H1 (cell line): Measurements from ENCODE around the gene RPN2. TPM values are rescaled to one million over a fixed set of nuclear protein-coding genes. Genes with fewer than 3 reads are reported as not detected.
A peak's percentile ranks its signal among the peaks of the same experiment; 100 is the strongest.

ENCODE experiments used
- CTCF ChIA-PET: fragments of 300-600 bp; sonication (Branson Sonifier 250); formaldehyde crosslinking; loops from one replicate; lab custom pipeline; 2021; ENCODE audit not compliant: partially characterized antibody; lab: Charles Lee
- POLR2A ChIA-PET: fragments of 300-600 bp; sonication (Branson Sonifier 250); formaldehyde crosslinking; loops from one replicate; lab custom pipeline; 2021; ENCODE audit warnings: inconsistent platforms; ENCODE audit not compliant: partially characterized antibody; lab: Charles Lee
- DNase-seq, 2 experiments: peaks; one replicate each; pipeline versions ENCODE4 v3.0.0 to v3.0.0-alpha.2; 2010 to 2022; ENCODE audit warnings: low spot score in 2 of 2, low read depth in 1 of 2, mixed read lengths in 1 of 2
- FAIRE-seq: peaks from 2 replicates; lab custom pipeline; 2011; peaks lifted over from hg19 to GRCh38; lab: Jason Lieb, UNC
- H2AFZ ChIP-seq: 2 replicates; pipeline ENCODE4 v1.8.1; 2012; ENCODE audit warnings: low read length, inconsistent platforms
- H2AK5ac ChIP-seq: 2 replicates; pipeline ENCODE4 v1.6.1; 2013; ENCODE audit warnings: low read depth, low read length
- H2BK120ac ChIP-seq: replicated peaks from 2 replicates; pipeline ENCODE3; 2013; ENCODE audit warnings: low read depth, low read length, inconsistent platforms
- H2BK12ac ChIP-seq: 2 replicates; pipeline ENCODE4 v1.6.1; 2013; ENCODE audit warnings: low read depth, low read length
- H2BK15ac ChIP-seq: 2 replicates; pipeline ENCODE4 v1.6.1; 2013; ENCODE audit warnings: low read length
- H2BK20ac ChIP-seq: 2 replicates; pipeline ENCODE4 v1.6.1; 2013; ENCODE audit warnings: low read length
- H2BK5ac ChIP-seq: 2 replicates; pipeline ENCODE4 v1.6.1; 2013; ENCODE audit warnings: low read depth, low read length
- H3K14ac ChIP-seq: 2 replicates; pipeline ENCODE4 v1.6.1; 2013; ENCODE audit warnings: inconsistent platforms; ENCODE audit not compliant: insufficient read length
- H3K18ac ChIP-seq: 2 replicates; pipeline ENCODE4 v1.6.1; 2013; ENCODE audit warnings: low read length; ENCODE audit errors: extremely low read depth
- H3K23ac ChIP-seq: 2 replicates; pipeline ENCODE4 v1.6.1; 2013; ENCODE audit warnings: inconsistent platforms; ENCODE audit not compliant: insufficient read length
- H3K23me2 ChIP-seq: 2 replicates; pipeline ENCODE4 v1.6.1; 2013; ENCODE audit warnings: low read depth, low read length
- H3K27ac ChIP-seq: 2 replicates; pipeline ENCODE4 v1.6.1; 2011; ENCODE audit warnings: low read depth, low read length, inconsistent platforms
- H3K27me3 ChIP-seq, 4 experiments: replicated peaks in 1 of 4; 1 replicate in 1 of 4; 2 replicates in 3 of 4; pipeline versions ENCODE4 v1.6.1 to v1.8.1; 2011 to 2013; ENCODE audit warnings: low read length in 3 of 4, mild to moderate bottlenecking in 3 of 4, inconsistent platforms in 2 of 4, mixed read lengths in 2 of 4, moderate library complexity in 1 of 4; ENCODE audit not compliant: control insufficient read depth in 3 of 4, insufficient read depth in 3 of 4; ENCODE audit errors: extremely low read depth in 1 of 4
- H3K36me3 ChIP-seq, 4 experiments: 2 replicates each; pipeline versions ENCODE4 v1.6.1 to v1.8.1; 2011 to 2013; ENCODE audit warnings: mild to moderate bottlenecking in 4 of 4, low read length in 3 of 4, moderate library complexity in 2 of 4, control low read depth in 1 of 4, inconsistent platforms in 1 of 4; ENCODE audit not compliant: insufficient read depth in 4 of 4, control insufficient read depth in 2 of 4
- H3K4ac ChIP-seq: replicated peaks from 2 replicates; pipeline ENCODE3; 2013; ENCODE audit warnings: low read length, low read depth, mixed read lengths, inconsistent platforms; ENCODE audit not compliant: insufficient read length
- H3K4me1 ChIP-seq, 4 experiments: replicated peaks in 1 of 4; 1 replicate in 1 of 4; 2 replicates in 3 of 4; pipeline versions ENCODE4 v1.6.1 to v1.8.1; 2011 to 2013; ENCODE audit warnings: low read length in 3 of 4, inconsistent platforms in 2 of 4, mixed read lengths in 1 of 4; ENCODE audit not compliant: insufficient read depth in 4 of 4, control insufficient read depth in 3 of 4
- H3K4me2 ChIP-seq, 2 experiments: 2 replicates each; pipeline versions ENCODE4 v1.6.1 to v1.8.1; 2011 to 2013; ENCODE audit warnings: low read depth in 2 of 2, low read length in 2 of 2, control low read depth in 1 of 2, inconsistent platforms in 1 of 2, mild to moderate bottlenecking in 1 of 2; ENCODE audit not compliant: insufficient read depth in 1 of 2
- H3K4me3 ChIP-seq, 4 experiments: fragments of 200-600, 300-600 bp in 1 of 4; sonication (generic), shearing (Covaris generic), sonication (Bioruptor Twin) in 1 of 4; 2 replicates each; pipeline versions ENCODE4 v1.5.1 to v1.8.1; 2011 to 2016; ENCODE audit warnings: low read length in 4 of 4, low read depth in 3 of 4, control low read depth in 2 of 4, inconsistent platforms in 2 of 4, mild to moderate bottlenecking in 2 of 4, mixed read lengths in 1 of 4, moderate library complexity in 1 of 4; ENCODE audit not compliant: insufficient read depth in 2 of 4; ENCODE audit errors: extremely low read depth in 1 of 4
- H3K56ac ChIP-seq: replicated peaks from 2 replicates; pipeline ENCODE3; 2013; ENCODE audit warnings: low read depth, mild to moderate bottlenecking, mixed read lengths, low read length, inconsistent platforms; ENCODE audit not compliant: insufficient read length
- H3K79me1 ChIP-seq: 2 replicates; pipeline ENCODE4 v1.6.1; 2013; ENCODE audit warnings: low read depth, low read length, control low read depth
- H3K79me2 ChIP-seq, 2 experiments: 2 replicates each; pipeline versions ENCODE4 v1.6.1 to v1.8.1; 2012 to 2013; ENCODE audit warnings: low read length in 2 of 2, mild to moderate bottlenecking in 2 of 2, inconsistent platforms in 1 of 2; ENCODE audit not compliant: insufficient read depth in 2 of 2, control insufficient read depth in 1 of 2
- H3K9ac ChIP-seq, 4 experiments: replicated peaks in 1 of 4; 1 replicate in 1 of 4; 2 replicates in 3 of 4; pipeline versions ENCODE4 v1.6.1 to v1.8.1; 2011 to 2013; ENCODE audit warnings: low read depth in 3 of 4, low read length in 3 of 4, control low read depth in 2 of 4, mild to moderate bottlenecking in 2 of 4, moderate library complexity in 2 of 4, inconsistent platforms in 1 of 4; ENCODE audit errors: extremely low read depth in 1 of 4
- H3K9me3 ChIP-seq, 2 experiments: 2 replicates each; pipeline versions ENCODE4 v1.6.1 to v1.8.1; 2012 to 2013; ENCODE audit warnings: mild to moderate bottlenecking in 2 of 2, moderate library complexity in 2 of 2, control low read depth in 1 of 2, inconsistent platforms in 1 of 2, low read depth in 1 of 2, low read length in 1 of 2, mixed read lengths in 1 of 2; ENCODE audit not compliant: insufficient read depth in 2 of 2
- H4K20me1 ChIP-seq, 2 experiments: replicated peaks in 1 of 2; 2 replicates each; pipeline versions ENCODE3 to v1.8.1; 2011 to 2013; ENCODE audit warnings: inconsistent platforms in 2 of 2, low read length in 2 of 2, mild to moderate bottlenecking in 1 of 2; ENCODE audit not compliant: insufficient read depth in 2 of 2, control insufficient read depth in 1 of 2
- H4K5ac ChIP-seq: 2 replicates; pipeline ENCODE4 v1.6.1; 2013; ENCODE audit warnings: low read length, low read depth, mixed read lengths, inconsistent platforms; ENCODE audit not compliant: insufficient read length
- H4K8ac ChIP-seq: 2 replicates; pipeline ENCODE4 v1.8.0; 2013; ENCODE audit warnings: mild to moderate bottlenecking, moderate library complexity, low read length, inconsistent platforms; ENCODE audit not compliant: insufficient read depth; ENCODE audit errors: extremely low read depth
- H4K91ac ChIP-seq: replicated peaks from 2 replicates; pipeline ENCODE3; 2013; ENCODE audit warnings: low read length, mixed read lengths, inconsistent platforms; ENCODE audit not compliant: insufficient read length
- ATF2 ChIP-seq: IDR thresholded peaks from 2 replicates; pipeline ENCODE4 v1.6.1; 2012; ENCODE audit warnings: low read length, inconsistent platforms
- ATF3 ChIP-seq: IDR thresholded peaks from 2 replicates; pipeline ENCODE4 v1.6.1; 2011; ENCODE audit warnings: low read depth, mild to moderate bottlenecking, low read length; ENCODE audit not compliant: insufficient read depth
- CEBPB ChIP-seq: IDR thresholded peaks from 2 replicates; pipeline ENCODE4 v1.6.1; 2012; ENCODE audit warnings: low read depth, low read length
- NRF1 ChIP-seq: IDR thresholded peaks from 2 replicates; pipeline ENCODE4 v1.6.1; 2011; ENCODE audit warnings: mild to moderate bottlenecking, low read depth, low read length, improper control_type of control experiment
- POLR2AphosphoS5 ChIP-seq: IDR thresholded peaks from 2 replicates; pipeline ENCODE4 v1.6.1; 2011; ENCODE audit warnings: low read depth, low read length
- RFX5 ChIP-seq: IDR thresholded peaks from 2 replicates; pipeline ENCODE4 v1.6.1; 2011; ENCODE audit warnings: low read depth, low read length, improper control_type of control experiment, borderline replicate concordance
- SIRT6 ChIP-seq: IDR thresholded peaks from one replicate; pipeline ENCODE4 v1.7.1; 2012; ENCODE audit warnings: low read length, inconsistent platforms
- SIX5 ChIP-seq: IDR thresholded peaks from 2 replicates; pipeline ENCODE4 v1.6.1; 2011; ENCODE audit warnings: mild to moderate bottlenecking, low read depth, low read length
- TAF1 ChIP-seq: IDR thresholded peaks from 2 replicates; pipeline ENCODE4 v1.6.1; 2011; ENCODE audit warnings: mild to moderate bottlenecking, low read depth, low read length
- USF2 ChIP-seq: IDR thresholded peaks from 2 replicates; pipeline ENCODE4 v1.6.1; 2011; ENCODE audit warnings: low read length, improper control_type of control experiment
- WGBS, 2 experiments: shearing (Covaris generic) in 1 of 2; methylation state at CpG; one replicate each; pipeline versions ENCODE4 v1.1.6 to v1.1.7; 2013 to 2015; ENCODE audit warnings: low lambda C conversion rate in 2 of 2, mixed read lengths in 2 of 2, inconsistent platforms in 1 of 2, low coverage in 1 of 2, missing lambda C conversion rate in 1 of 2; ENCODE audit not compliant: insufficient replicate concordance in 2 of 2, insufficient coverage in 1 of 2, insufficient read length in 1 of 2; ENCODE audit errors: extremely low coverage in 1 of 2, missing lambda C conversion rate in 1 of 2; 5-methylcytosine and 5-hydroxymethylcytosine counted together
- polyA plus RNA-seq, 7 experiments: library from polyadenylated mRNA; depleted of rRNA in 3 of 7; stranded (reverse) in 5 of 7; unstranded in 2 of 7; fragments of >200 nt in 5 of 7; fragments of 200-250 nt in 2 of 7; gene quantifications; 1 replicate in 5 of 7; 2 replicates in 1 of 7; 4 replicates in 1 of 7; pipeline versions ENCODE4 v1.2.1 to v1.2.3, GENCODE V29; 2011 to 2013; ENCODE audit warnings: missing spikeins in 2 of 7, mixed read lengths in 2 of 7
- total RNA-seq: library from RNA; stranded (reverse); fragmentation: NEBNext Ultra II Directional; extraction: Animal tissue kit (Norgen Biotek cat#: 25700); gene quantifications from 2 replicates; pipeline ENCODE4 v1.2.1, GENCODE V29; 2021

Gene RPN2
- total and polyA plus RNA-seq, 2 of the 8 experiments (the other 6 are each of a cell fraction or from before 2014, with no cell fraction given), result 236 to 379 TPM

GRCh38 chr20:37288091-37288490 is 109.0 kb downstream of the RPN2 start:
- Histone ChIP-seq H3K79me2 (peaks cover 3 to 24% of the 10 kb centered on the region in 2 experiments; a peak in 3 of 4 replicates), H2BK15ac (peak overlapping the region; percentile 29; the same call in 1 of the 2 replicates), H3K4me1 (peaks cover 0 to 2% (median 0%) of the 10 kb centered on the region in 4 experiments; a peak in 3 of 7 replicates), H4K5ac (no peak overlapping the region), H3K27ac (no peak overlapping the region), H4K91ac (no peak overlapping the region), H3K56ac (no peak overlapping the region), H3K9me3 (peaks cover 3 to 4% of the 10 kb centered on the region in 2 experiments; a peak in 1 of 4 replicates), H2BK5ac (no peak overlapping the region), H2BK120ac (no peak overlapping the region), H3K4me3 (no peak overlapping the region), H3K36me3 (peaks cover 0 to 11% (median 1%) of the 10 kb centered on the region in 4 experiments; a peak in 3 of 8 replicates), H3K27me3 (0 out of 7 replicates have a peak, but pooled peaks cover 0 to 4% (median 0%) of the 10 kb centered on the region in 4 experiments), H3K4ac (no peak overlapping the region), H4K8ac (no peak overlapping the region), H3K23ac (no peak overlapping the region), H2BK20ac (no peak overlapping the region), H2AFZ (no peak overlapping the region), H3K18ac (no peak overlapping the region), H3K79me1 (no peaks in the 10 kb centered on the region), H3K4me2 (no peak overlapping the region; a peak in 1 of 4 replicates), H4K20me1 (no peaks in the 10 kb centered on the region), H3K9ac (no peak overlapping the region), H3K14ac (no peak overlapping the region), H3K23me2 (0 out of 2 replicates have a peak, but pooled peaks cover 4% of the 10 kb centered on the region), H2AK5ac (no peak overlapping the region), H2BK12ac (no peak overlapping the region)
- ChIA-PET CTCF (interaction anchor here (0.9 to 3.9 kb wide), 5 partner anchors 8 to 104 kb away, joined by 3 to 18 read pairs (median 9); no protein-coding TSS in a partner anchor), POLR2A (interaction anchor here (0.5 to 2.4 kb wide), 3 partner anchors 8 to 20 kb away, joined by 3 to 11 read pairs (median 4); no protein-coding TSS in a partner anchor)
- FAIRE-seq (no peak), DNase-seq (no peak)
- 92% methylated on average over 4 of the region's 4 CpGs; no CpG with 5 or more reads in 1 of the 2 experiments for WGBS, 2 experiments
- no peak for TF ChIP-seq SIRT6
- no peak for TF ChIP-seq TAF1
- no peak for TF ChIP-seq NRF1
- TF ChIP-seq CEBPB, result no peak
- no peak for TF ChIP-seq RFX5
- no peak for TF ChIP-seq POLR2AphosphoS5
- TF ChIP-seq SIX5, result no peak
- TF ChIP-seq ATF3, result no peak
- TF ChIP-seq ATF2, result no peak
- no peak for TF ChIP-seq USF2
